Effector memory CD4-positive, alpha-beta T cell (primary cell): ENCODE measurements around the gene NRXN2.

ENCODE experiments used
- DNase-seq, 3 donors: peaks; one replicate each; pipeline ENCODE4 v3.0.0-alpha.2; 2020
- H3K27ac ChIP-seq: 2 replicates; pipeline ENCODE4 v1.7.0; 2013; ENCODE audit warnings: mild to moderate bottlenecking, low read length, moderate library complexity; ENCODE audit not compliant: insufficient read depth, poor library complexity, severe bottlenecking
- H3K27me3 ChIP-seq: replicated peaks from 2 replicates; pipeline ENCODE4 v1.7.0; 2013; ENCODE audit warnings: mild to moderate bottlenecking, low read length; ENCODE audit not compliant: insufficient read depth, control insufficient read depth, poor library complexity, severe bottlenecking
- H3K36me3 ChIP-seq: 2 replicates; pipeline ENCODE4 v1.7.0; 2013; ENCODE audit warnings: mild to moderate bottlenecking, low read length, moderate library complexity; ENCODE audit not compliant: control insufficient read depth, insufficient read depth
- H3K4me1 ChIP-seq: 2 replicates; pipeline ENCODE4 v1.7.0; 2013; ENCODE audit warnings: low read length, mild to moderate bottlenecking; ENCODE audit not compliant: control insufficient read depth, insufficient read depth, poor library complexity, severe bottlenecking
- H3K4me3 ChIP-seq: 2 replicates; pipeline ENCODE4 v1.7.0; 2013; ENCODE audit warnings: low read length, low read depth, mild to moderate bottlenecking; ENCODE audit not compliant: insufficient read depth, poor library complexity, severe bottlenecking
- H3K9me3 ChIP-seq: 2 replicates; pipeline ENCODE4 v1.7.0; 2013; ENCODE audit warnings: mild to moderate bottlenecking, low read length, moderate library complexity; ENCODE audit not compliant: control insufficient read depth

NRXN2 gene

GRCh38 chr11:64619811-64620380 lies 103.1 kb downstream of the NRXN2 start:
- Histone ChIP-seq H3K4me3 (no peak overlapping the region), H3K4me1 (no peaks in the 10 kb centered on the region), H3K9me3 (no peaks in the 10 kb centered on the region), H3K27me3 (no peaks in the 10 kb centered on the region), H3K36me3 (no peaks in the 10 kb centered on the region), H3K27ac (no peak overlapping the region)
- DNase-seq, result no peak

- DNase-seq, result no peak
- Histone ChIP-seq H3K27me3 (no peaks in the 10 kb centered on the region), H3K4me1 (no peaks in the 10 kb centered on the region), H3K9me3 (no peaks in the 10 kb centered on the region), H3K36me3 (no peaks in the 10 kb centered on the region), H3K4me3 (no peak overlapping the region), H3K27ac (no peak overlapping the region)
These were observed 103.8 kb downstream of the NRXN2 start for GRCh38 chr11:64619196-64619595.

- Histone ChIP-seq H3K9me3 (no peaks in the 10 kb centered on the region), H3K36me3 (no peaks in the 10 kb centered on the region), H3K27me3 (no peaks in the 10 kb centered on the region), H3K27ac (no peak overlapping the region), H3K4me3 (no peak overlapping the region), H3K4me1 (peaks cover under 1% of the 10 kb centered on the region)
- DNase-seq, result no peak
These were observed 106.2 kb downstream of the NRXN2 start for GRCh38 chr11:64616817-64617216.

- DNase-seq, result no peak
- Histone ChIP-seq H3K27me3 (no peaks in the 10 kb centered on the region), H3K36me3 (no peaks in the 10 kb centered on the region), H3K4me1 (peaks cover 2% of the 10 kb centered on the region), H3K4me3 (no peak overlapping the region), H3K27ac (no peak overlapping the region), H3K9me3 (no peaks in the 10 kb centered on the region)
These were observed 108.1 kb downstream of the NRXN2 start for GRCh38 chr11:64614917-64615316.

- Histone ChIP-seq H3K4me1 (peaks cover 2% of the 10 kb centered on the region), H3K27ac (no peak overlapping the region), H3K9me3 (no peaks in the 10 kb centered on the region), H3K4me3 (no peak overlapping the region), H3K36me3 (no peaks in the 10 kb centered on the region), H3K27me3 (no peaks in the 10 kb centered on the region)
- no peak for DNase-seq
These were observed 109.3 kb downstream of the NRXN2 start for GRCh38 chr11:64613648-64614047.

- Histone ChIP-seq H3K36me3 (no peaks in the 10 kb centered on the region), H3K27me3 (no peaks in the 10 kb centered on the region), H3K27ac (no peak overlapping the region), H3K9me3 (no peaks in the 10 kb centered on the region), H3K4me1 (peaks cover 2% of the 10 kb centered on the region), H3K4me3 (no peak overlapping the region)
- DNase-seq, result no peak
These were observed 110.9 kb downstream of the NRXN2 start for GRCh38 chr11:64611869-64612646.

- no peak overlapping the region for H3K27ac ChIP-seq
- H3K36me3 ChIP-seq, result no peaks in the 10 kb centered on the region
- H3K9me3 ChIP-seq, result no peaks in the 10 kb centered on the region
- DNase-seq, result no peak
- H3K4me1 ChIP-seq, result peaks cover 2% of the 10 kb centered on the region
- no peaks in the 10 kb centered on the region for H3K27me3 ChIP-seq
- no peak overlapping the region for H3K4me3 ChIP-seq
These were observed 111.8 kb downstream of the NRXN2 start for GRCh38 chr11:64611176-64611575.

GRCh38 chr11:64610596-64610995 lies 112.4 kb downstream of the NRXN2 start:
- Histone ChIP-seq H3K4me3 (no peak overlapping the region), H3K27ac (no peak overlapping the region), H3K27me3 (no peaks in the 10 kb centered on the region), H3K36me3 (no peaks in the 10 kb centered on the region), H3K9me3 (no peaks in the 10 kb centered on the region), H3K4me1 (peaks cover 2% of the 10 kb centered on the region)
- DNase-seq, result no peak

GRCh38 chr11:64609436-64610047 lies 113.5 kb downstream of the NRXN2 start:
- no peaks in the 10 kb centered on the region for H3K36me3 ChIP-seq
- no peaks in the 10 kb centered on the region for H3K27me3 ChIP-seq
- H3K4me1 ChIP-seq, result peaks cover 2% of the 10 kb centered on the region
- no peak overlapping the region for H3K27ac ChIP-seq
- DNase-seq, result no peak
- no peak overlapping the region for H3K4me3 ChIP-seq
- no peaks in the 10 kb centered on the region for H3K9me3 ChIP-seq

GRCh38 chr11:64608636-64609035 lies 114.4 kb downstream of the NRXN2 start:
- DNase-seq, result no peak
- Histone ChIP-seq H3K4me1 (peaks cover 2% of the 10 kb centered on the region), H3K36me3 (no peaks in the 10 kb centered on the region), H3K4me3 (no peak overlapping the region), H3K9me3 (no peaks in the 10 kb centered on the region), H3K27ac (no peak overlapping the region), H3K27me3 (no peaks in the 10 kb centered on the region)
